B cell (primary cell): Measurements from ENCODE around the gene GADD45A. TPM values are rescaled to one million over a fixed set of nuclear protein-coding genes. Genes with fewer than 3 reads are reported as not detected.

Experiments used
- ATAC-seq: fragments of 200-7000 bp; cut with Tn5 transposase; one replicate; pipeline ENCODE4 v1.10.0; 2021; ENCODE audit warnings: low read depth, mild to moderate bottlenecking, moderate number of reproducible peaks, moderate library complexity
- CTCF ChIA-PET: fragments of 350-600 bp; sonication (Branson Sonifier 250); formaldehyde crosslinking; loops from one replicate; lab custom pipeline; 2021; ENCODE audit warnings: antibody characterized with exemption, inconsistent platforms; lab: Charles Lee
- POLR2A ChIA-PET: fragments of 350-600 bp; sonication (Branson Sonifier 250); formaldehyde crosslinking; loops from one replicate; lab custom pipeline; 2021; ENCODE audit warnings: antibody characterized with exemption; lab: Charles Lee
- DNase-seq: peaks from one replicate; pipeline ENCODE4 v3.0.0; 2013
- H2AFZ ChIP-seq: 2 replicates; pipeline ENCODE4 v1.6.1; 2012; ENCODE audit warnings: mild to moderate bottlenecking, low read depth, low read length; ENCODE audit not compliant: insufficient read depth, poor library complexity, severe bottlenecking
- H3K27ac ChIP-seq, 2 donors: 1 replicate in 1 of 2; 2 replicates in 1 of 2; pipeline ENCODE4 v1.5.1; 2012 to 2013; ENCODE audit warnings: low read length in 2 of 2, mild to moderate bottlenecking in 2 of 2, moderate library complexity in 1 of 2
- H3K27me3 ChIP-seq, 4 experiments: fragments of 200-600 bp in 1 of 4; sonication (generic) in 1 of 4; replicated peaks in 1 of 4; 1 replicate in 2 of 4; 2 replicates in 2 of 4; pipeline versions ENCODE4 v1.6.1 to v1.7.0; 2013 to 2016; ENCODE audit warnings: low read length in 3 of 4, mild to moderate bottlenecking in 2 of 4, mixed read lengths in 1 of 4, moderate library complexity in 1 of 4; ENCODE audit not compliant: insufficient read depth in 4 of 4, control insufficient read depth in 3 of 4; ENCODE audit errors: control extremely low read depth in 1 of 4
- H3K36me3 ChIP-seq, 2 experiments: replicated peaks in 1 of 2; 1 replicate in 1 of 2; 2 replicates in 1 of 2; pipeline versions ENCODE4 v1.6.1 to v1.7.1; 2013; ENCODE audit warnings: low read length in 1 of 2; ENCODE audit not compliant: insufficient read depth in 2 of 2, control insufficient read depth in 1 of 2; ENCODE audit errors: control extremely low read depth in 1 of 2, extremely low read depth in 1 of 2
- H3K4me1 ChIP-seq, 2 donors: fragments of 200-600 bp in 1 of 2; sonication (generic) in 1 of 2; 1 replicate in 1 of 2; 2 replicates in 1 of 2; pipeline versions ENCODE4 v1.5.1 to v1.6.1; 2013 to 2017; ENCODE audit warnings: low read length in 2 of 2; ENCODE audit not compliant: control insufficient read depth in 2 of 2, insufficient read depth in 2 of 2
- H3K4me2 ChIP-seq: replicated peaks from 2 replicates; pipeline ENCODE3; 2012; ENCODE audit warnings: mild to moderate bottlenecking, low read depth, low read length; ENCODE audit not compliant: poor library complexity, severe bottlenecking
- H3K4me3 ChIP-seq, 5 experiments: fragments of 200-600 bp in 1 of 5; sonication (generic) in 1 of 5; 1 replicate in 3 of 5; 2 replicates in 2 of 5; pipeline versions ENCODE4 v1.5.1 to v1.7.0; 2011 to 2016; ENCODE audit warnings: low read length in 4 of 5, mild to moderate bottlenecking in 4 of 5, low read depth in 2 of 5, control low read depth in 1 of 5, moderate library complexity in 1 of 5; ENCODE audit not compliant: insufficient read depth in 1 of 5; ENCODE audit errors: control extremely low read depth in 1 of 5, extremely low read depth in 1 of 5
- H3K79me2 ChIP-seq: fragments of 200-600 bp; sonication (generic); one replicate; pipeline ENCODE4 v1.6.0; 2016; ENCODE audit warnings: low read length; ENCODE audit not compliant: control insufficient read depth, insufficient read depth
- H3K9ac ChIP-seq: fragments of 200-600 bp; sonication (generic); 2 replicates; pipeline ENCODE4 v1.6.1; 2017; ENCODE audit warnings: mild to moderate bottlenecking, low read length, moderate library complexity
- H3K9me3 ChIP-seq, 3 donors: one replicate each; pipeline versions ENCODE4 v1.6.1 to v1.7.1; 2013; ENCODE audit warnings: low read length in 2 of 3; ENCODE audit not compliant: control insufficient read depth in 2 of 3, insufficient read depth in 1 of 3; ENCODE audit errors: control extremely low read depth in 1 of 3
- H4K20me1 ChIP-seq: 2 replicates; pipeline ENCODE4 v1.6.0; 2012; ENCODE audit warnings: mild to moderate bottlenecking, low read length; ENCODE audit not compliant: insufficient read depth, control insufficient read depth, poor library complexity, severe bottlenecking
- H3K27ac Mint-ChIP-seq: one replicate; pipeline ENCODE4 v1.8.0; 2021; ENCODE audit warnings: mixed read lengths
- H3K27me3 Mint-ChIP-seq: one replicate; pipeline ENCODE4 v1.8.0; 2021; ENCODE audit warnings: mixed read lengths
- H3K4me1 Mint-ChIP-seq: one replicate; pipeline ENCODE4 v1.8.0; 2021; ENCODE audit warnings: mixed read lengths
- H3K4me3 Mint-ChIP-seq: one replicate; pipeline ENCODE4 v1.8.0; 2021; ENCODE audit warnings: mixed read lengths
- H3K9me3 Mint-ChIP-seq: one replicate; pipeline ENCODE4 v1.8.0; 2022; ENCODE audit warnings: mixed read lengths; ENCODE audit not compliant: insufficient read depth
- CTCF ChIP-seq: fragments of 200-600 bp; IDR thresholded peaks from one replicate; pipeline ENCODE4 v1.8.0; 2022; ENCODE audit warnings: antibody characterized with exemption, mild to moderate bottlenecking
- EZH2 ChIP-seq: IDR thresholded peaks from 2 replicates; pipeline ENCODE4 v1.6.1; 2012; ENCODE audit warnings: borderline replicate concordance, low read depth, mild to moderate bottlenecking, moderate library complexity, low read length; ENCODE audit not compliant: insufficient read depth, poor library complexity, severe bottlenecking
- WGBS: methylation state at CpG from one replicate; pipeline ENCODE4 v1.1.5; 2013; ENCODE audit warnings: missing lambda C conversion rate; ENCODE audit not compliant: insufficient coverage; 5-methylcytosine and 5-hydroxymethylcytosine counted together
- intact Hi-C: fragments of 100-400 bp; cut with micrococcal nuclease; formaldehyde crosslinking; loops from one replicate; pipeline ENCODE4 v1.10.0; 2022
- polyA plus RNA-seq: library from polyadenylated mRNA; depleted of rRNA; stranded (reverse); fragments of >200 nt; gene quantifications from 2 replicates; pipeline ENCODE4 v1.2.3, GENCODE V29; 2012
- total RNA-seq, 2 donors: library from RNA; stranded (reverse); fragments of 120-200 nt in 1 of 2; gene quantifications; 1 replicate in 1 of 2; 2 replicates in 1 of 2; pipeline versions ENCODE4 v1.2.3 to v1.2.4, GENCODE V29; 2013 to 2022

The GADD45A gene
- total and polyA plus RNA-seq, 2 donors (not counting 1 experiment from before 2014, with no cell fraction given), result 11.6 to 21.1 TPM

GRCh38 chr1:67733681-67734322, 48.8 kb downstream of the GADD45A start:
- Histone ChIP-seq H4K20me1 (no peaks in the 10 kb centered on the region), H3K9ac (no peak overlapping the region), H3K4me1 (peaks cover 32 to 43% of the 10 kb centered on the region in 2 donors), H2AFZ (peak overlapping the region; percentile 76), H3K79me2 (no peaks in the 10 kb centered on the region), H3K4me2 (peak overlapping the region; percentile 35), H3K9me3 (no peaks in the 10 kb centered on the region), H3K27ac (peak overlapping the region in 1 of 2 donors; percentile 17), H3K27me3 (no peaks in the 10 kb centered on the region), H3K4me3 (no peak overlapping the region), H3K36me3 (no peaks in the 10 kb centered on the region)
- Mint-ChIP-seq H3K27ac (peak overlapping the region; percentile 86), H3K4me1 (peaks cover 40% of the 10 kb centered on the region), H3K9me3 (no peaks in the 10 kb centered on the region), H3K4me3 (peak overlapping the region; percentile 40), H3K27me3 (no peaks in the 10 kb centered on the region)
- 6% methylated on average over 3 of the region's 4 CpGs for WGBS
- TF ChIP-seq CTCF (no peak), EZH2 (no peak)
- no peak for DNase-seq
- ATAC-seq, result no peak
- intact Hi-C loops, result no loop called here
- CTCF ChIA-PET, result interaction anchor here (1.4 to 1.6 kb wide), 2 partner anchors 12 to 172 kb away, joined by 3 to 4 read pairs; no protein-coding TSS in a partner anchor
- POLR2A ChIA-PET, result no interaction called here

- Histone ChIP-seq H3K9me3 (no peaks in the 10 kb centered on the region), H3K4me3 (no peak overlapping the region), H3K36me3 (no peaks in the 10 kb centered on the region), H3K27ac (peak overlapping the region in 1 of 2 donors; percentile 17), H4K20me1 (no peaks in the 10 kb centered on the region), H2AFZ (peak overlapping the region; percentile 76), H3K9ac (no peak overlapping the region), H3K4me2 (peak overlapping the region; percentile 35), H3K4me1 (peaks cover 32 to 43% of the 10 kb centered on the region in 2 donors), H3K79me2 (no peaks in the 10 kb centered on the region), H3K27me3 (no peaks in the 10 kb centered on the region)
- H3K4me3 Mint-ChIP-seq, result peak overlapping the region; percentile 40
- intact Hi-C loops, result no loop called here
- H3K27ac Mint-ChIP-seq, result peak overlapping the region; percentile 86
- TF ChIP-seq CTCF, result no peak
- no CpG with 5 or more reads among the region's 3 CpGs for WGBS
- H3K4me1 Mint-ChIP-seq, result peaks cover 40% of the 10 kb centered on the region
- H3K9me3 Mint-ChIP-seq, result no peaks in the 10 kb centered on the region
- ATAC-seq (no peak), DNase-seq (no peak)
- H3K27me3 Mint-ChIP-seq, result no peaks in the 10 kb centered on the region
- POLR2A ChIA-PET, result no interaction called here
- CTCF ChIA-PET, result interaction anchor here (0.5 to 1.6 kb wide), 3 partner anchors 12 to 488 kb away, joined by 3 to 4 read pairs (median 3); no protein-coding TSS in a partner anchor
Measured at GRCh38 chr1:67734323-67734690, 49.3 kb downstream of the GADD45A start.
